HG02938 (cell line): ENCODE results near the gene FBLL1.
"Not testable (repeated sequence)": the region's sequence is repeated elsewhere in the genome, so short reads cannot be mapped to it uniquely, and the experiment has no call there.

ENCODE experiments used
- ATAC-seq: cut with Tn5 transposase; IDR thresholded peaks from one replicate; pipeline ENCODE4 v1.9.1; 2021; ENCODE audit warnings: mild to moderate bottlenecking, moderate library complexity; ENCODE audit not compliant: unreplicated experiment

Gene FBLL1

GRCh38 chr5:168528521-168529373, at the start of gene FBLL1:
Gene FBLL1, plus strand, starts transcription at chr5:168529305. Its CDS starts 200 bp downstream, at chr5:168529505.
- no peak for ATAC-seq

DNA sequence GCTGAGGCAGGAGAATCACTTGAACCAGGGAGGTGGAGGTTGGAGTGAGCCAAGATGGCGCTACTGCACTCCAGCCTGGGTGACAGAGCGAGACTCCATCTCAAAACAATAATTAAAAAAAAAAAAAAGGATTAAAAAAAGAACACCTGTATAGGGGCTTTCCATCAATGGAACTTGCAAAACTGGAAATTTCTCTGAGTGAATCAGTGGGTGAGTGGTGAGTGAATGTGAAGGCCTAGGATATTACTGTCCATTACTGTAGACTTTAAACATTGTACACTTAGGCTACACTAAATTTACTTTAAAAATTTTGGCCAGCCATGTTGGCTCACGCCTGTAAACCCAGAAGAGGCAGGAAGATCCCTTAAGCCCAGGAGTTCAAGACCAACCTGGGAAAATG, 48.5 kb upstream of the FBLL1 start:
- no peak for ATAC-seq

DNA sequence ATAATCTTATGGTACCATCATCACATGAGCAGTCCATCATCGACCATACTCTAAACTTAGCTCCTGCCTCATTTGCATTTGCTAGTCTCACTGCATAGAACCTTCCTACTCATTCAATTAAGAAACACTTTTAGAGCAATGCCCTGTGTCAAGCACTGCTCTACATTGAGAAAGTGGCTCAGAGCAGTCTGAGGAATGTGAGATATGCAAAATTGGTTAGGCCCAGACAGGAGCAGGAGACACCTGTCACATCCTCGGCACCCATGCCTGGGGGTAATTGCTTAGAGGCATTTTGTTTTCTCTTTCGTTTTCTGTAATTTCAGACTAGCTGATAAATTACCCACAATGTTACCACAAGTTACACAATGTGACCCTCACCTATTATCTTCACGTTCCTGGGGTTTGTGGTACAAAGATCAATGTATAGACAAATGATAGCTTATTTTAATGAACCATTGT, 47.7 kb upstream of the FBLL1 start:
- peak; percentile 95 for ATAC-seq

DNA sequence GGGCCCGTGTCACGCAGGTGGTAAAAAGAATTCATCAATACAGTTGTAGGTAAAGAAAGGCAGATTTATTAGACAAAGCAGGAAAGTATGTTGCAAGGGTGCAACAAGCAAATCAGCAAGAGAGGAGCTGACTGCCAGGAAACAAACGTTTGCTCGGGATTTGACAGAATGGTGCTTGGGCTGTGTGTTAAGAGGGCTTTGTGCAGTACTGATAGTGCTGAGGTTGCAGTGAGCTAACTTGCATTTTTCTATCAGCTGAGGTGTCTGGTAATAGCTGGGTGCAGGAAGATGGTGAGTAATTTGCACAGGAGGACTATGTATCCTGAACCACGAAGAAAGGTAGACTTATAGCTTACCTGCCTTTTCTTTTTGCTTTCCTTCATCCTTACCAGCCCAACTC, 46.7 kb upstream of the FBLL1 start:
- ATAC-seq: no peak

- peak; percentile 71 for ATAC-seq
These were observed 42.8 kb upstream of the FBLL1 start, which contains the start of gene RARS1 for GRCh38 chr5:168486136-168486879. Gene RARS1, plus strand, starts transcription at chr5:168486471. Its CDS starts 28 bp downstream, at chr5:168486499.

DNA sequence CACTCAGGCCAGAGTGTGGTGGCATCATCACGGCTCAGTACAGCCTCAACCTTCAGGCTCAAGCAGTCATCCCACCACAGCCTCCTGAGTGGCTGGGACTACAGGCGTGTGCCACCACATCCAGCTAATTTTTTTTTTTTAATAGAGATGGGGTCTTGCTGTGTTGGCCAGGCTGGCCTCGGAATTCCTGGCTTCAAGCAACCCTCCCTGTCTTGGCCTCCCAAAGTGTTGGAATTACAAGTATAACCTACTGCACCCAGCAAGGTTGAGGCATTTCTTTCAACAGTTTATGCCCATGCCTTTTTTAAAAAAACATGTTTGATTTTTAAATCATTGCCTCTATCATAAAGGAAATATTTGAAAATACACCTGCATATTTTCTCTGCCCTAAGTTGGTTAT, 40.0 kb upstream of the FBLL1 start:
- ATAC-seq: no peak

DNA sequence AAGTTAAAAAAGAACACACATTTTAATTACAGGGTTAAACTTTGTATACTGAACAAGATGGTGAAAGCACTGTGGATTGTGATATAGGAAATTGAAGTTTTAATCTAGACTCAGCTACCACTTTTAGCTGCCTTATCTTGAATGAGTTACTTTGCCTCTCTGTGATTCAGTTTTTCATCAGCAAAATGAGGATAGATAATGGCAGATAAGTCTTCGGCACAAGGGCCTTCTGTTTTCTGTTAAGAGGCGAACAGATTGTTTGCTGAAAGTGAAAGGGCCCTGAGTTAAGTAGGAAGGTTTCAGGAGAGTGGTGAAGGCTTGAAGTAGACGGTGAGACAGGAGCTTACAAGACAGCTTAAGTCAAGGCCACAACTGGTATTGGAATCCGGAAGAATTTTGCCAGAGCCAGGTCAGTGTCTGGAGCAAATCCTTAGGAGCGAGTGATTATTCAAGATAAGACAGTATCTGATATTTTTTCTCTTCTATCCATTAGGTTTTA, 35.0 kb upstream of the FBLL1 start:
- ATAC-seq: no peak

DNA sequence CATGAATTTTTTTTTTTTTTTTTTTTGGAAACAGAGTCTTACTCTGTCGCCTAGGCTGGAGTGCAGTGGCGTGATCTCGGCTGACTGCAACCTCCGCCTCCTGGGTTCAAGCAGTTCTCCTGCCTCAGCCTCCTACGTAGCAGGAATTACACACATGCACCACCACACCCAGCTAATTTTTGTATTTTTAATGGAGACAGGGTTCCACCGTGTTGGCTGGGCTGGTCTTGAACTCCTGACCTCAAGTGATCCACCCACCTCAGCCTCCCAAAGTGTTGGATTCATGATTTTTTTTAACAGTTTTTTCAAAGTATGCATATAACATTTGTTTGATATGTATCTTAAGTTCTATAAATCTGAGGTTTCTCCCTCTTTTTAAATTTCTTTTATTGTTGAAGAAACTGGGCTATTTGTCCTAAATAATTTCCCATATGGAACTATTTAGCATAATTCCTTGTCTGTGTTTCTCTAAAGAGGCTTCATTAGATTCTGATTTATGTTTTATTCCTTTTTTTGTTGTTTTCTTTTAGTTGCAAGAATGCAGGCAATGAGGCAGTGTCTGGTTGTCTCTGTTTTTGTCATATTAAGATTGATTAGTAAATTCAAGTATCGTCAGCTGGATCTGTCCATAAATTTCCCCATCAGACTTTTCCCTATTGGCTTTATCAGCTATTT, 26.4 kb upstream of the FBLL1 start:
- ATAC-seq: no peak

DNA sequence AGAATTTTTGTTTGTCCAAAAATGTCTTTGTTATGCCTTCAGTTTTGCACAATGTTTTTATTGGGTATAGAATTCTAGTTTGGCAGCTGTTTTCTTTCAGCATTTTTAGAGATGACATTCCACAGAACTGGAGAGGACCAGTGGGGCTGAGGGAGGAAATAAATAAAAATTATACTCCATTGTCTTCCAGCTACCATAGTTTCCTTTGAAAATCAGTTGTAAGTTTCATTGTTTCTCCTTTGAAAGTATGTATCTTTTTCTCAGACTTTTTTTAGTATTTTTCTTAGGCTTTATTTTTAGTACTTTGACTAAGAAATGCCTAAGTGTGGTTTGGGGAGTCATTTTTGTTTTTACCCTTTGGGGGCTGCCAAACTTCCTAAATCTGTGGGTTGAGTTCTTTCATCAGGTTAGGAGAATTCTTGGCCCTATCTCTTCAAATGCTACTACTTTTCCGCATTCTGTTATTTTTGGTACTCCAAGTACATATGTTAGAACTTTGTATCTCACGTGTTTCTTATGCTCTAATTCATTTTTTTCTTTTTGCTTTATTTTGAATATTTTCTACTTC, 15.2 kb upstream of the FBLL1 start:
- no peak for ATAC-seq

DNA sequence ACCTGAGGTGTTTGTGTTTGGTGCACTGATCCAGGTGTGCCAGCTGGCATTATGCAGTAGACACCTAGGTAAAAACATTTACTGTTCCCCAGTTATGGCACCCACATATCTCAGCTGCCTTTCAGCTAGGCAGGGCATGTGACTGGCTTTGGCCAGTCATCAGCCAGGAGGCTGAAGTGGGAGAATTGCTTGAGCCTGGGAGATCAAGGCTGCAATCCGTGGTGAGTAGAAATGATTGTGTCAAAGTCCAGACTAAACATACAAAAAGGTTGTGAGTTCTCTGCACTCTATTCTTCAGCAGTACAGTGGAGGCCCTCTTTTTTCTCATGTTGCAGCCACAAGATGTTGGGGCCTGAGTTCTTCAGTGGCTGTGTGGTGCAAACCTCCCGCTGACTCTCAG, 3.2 kb upstream of the FBLL1 start:
- ATAC-seq: no peak

DNA sequence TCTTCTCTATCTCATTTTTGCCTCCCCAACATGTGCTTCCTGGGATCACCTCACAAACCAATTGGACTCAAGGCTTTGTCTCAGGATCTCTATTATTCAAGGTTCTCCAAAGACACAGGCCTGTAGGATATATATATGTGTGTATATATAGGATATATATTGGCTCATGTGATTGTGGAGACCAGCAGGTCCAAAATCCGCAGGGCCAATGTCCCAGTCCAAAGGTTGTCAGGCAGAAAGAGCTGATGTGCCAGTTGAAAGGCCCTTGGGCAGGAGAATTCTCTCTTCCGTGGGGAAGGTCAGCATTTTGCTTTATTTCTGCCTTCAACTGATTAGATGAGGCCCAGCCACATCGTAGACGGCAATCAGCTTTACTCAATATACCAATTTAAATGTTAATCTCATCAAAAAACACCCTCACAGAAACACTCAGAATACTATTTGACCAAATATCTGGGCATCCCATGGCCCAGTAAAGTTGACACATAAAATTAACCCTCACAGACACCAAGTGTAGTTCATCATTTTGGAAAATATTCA, 1.3 kb upstream of the FBLL1 start:
- ATAC-seq: no peak

DNA sequence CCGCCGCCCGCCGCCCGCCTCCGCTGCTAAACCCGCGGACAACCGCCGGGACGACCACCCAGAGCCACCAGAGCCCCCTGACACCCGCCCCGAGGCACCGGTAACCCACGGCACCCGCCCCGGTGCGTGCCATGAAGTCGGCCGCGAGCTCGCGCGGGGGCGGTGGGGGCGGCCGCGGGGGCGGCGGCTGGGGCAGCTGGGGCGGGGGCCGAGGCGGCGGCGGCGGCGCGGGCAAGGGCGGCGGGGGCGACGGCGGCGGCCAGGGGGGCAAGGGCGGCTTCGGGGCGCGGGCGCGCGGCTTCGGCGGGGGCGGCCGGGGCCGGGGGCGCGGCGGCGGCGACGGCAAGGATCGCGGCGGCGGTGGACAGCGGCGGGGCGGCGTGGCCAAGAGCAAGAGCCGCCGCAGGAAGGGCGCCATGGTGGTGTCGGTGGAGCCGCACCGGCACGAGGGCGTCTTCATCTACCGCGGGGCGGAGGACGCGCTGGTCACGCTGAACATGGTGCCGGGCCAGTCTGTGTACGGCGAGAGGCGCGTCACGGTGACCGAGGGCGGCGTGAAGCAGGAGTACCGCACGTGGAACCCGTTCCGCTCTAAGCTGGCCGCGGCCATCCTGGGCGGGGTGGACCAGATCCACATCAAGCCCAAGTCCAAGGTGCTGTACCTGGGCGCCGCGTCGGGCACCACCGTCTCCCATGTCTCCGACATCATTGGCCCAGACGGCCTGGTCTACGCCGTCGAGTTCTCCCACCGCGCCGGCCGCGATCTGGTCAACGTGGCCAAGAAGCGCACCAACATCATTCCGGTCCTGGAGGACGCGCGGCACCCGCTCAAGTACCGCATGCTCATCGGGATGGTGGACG, 499 bp downstream of the FBLL1 start:
- ATAC-seq: no peak

GRCh38 chr5:168530621-168531150, 1.6 kb downstream of the FBLL1 start:
- no peak for ATAC-seq

DNA sequence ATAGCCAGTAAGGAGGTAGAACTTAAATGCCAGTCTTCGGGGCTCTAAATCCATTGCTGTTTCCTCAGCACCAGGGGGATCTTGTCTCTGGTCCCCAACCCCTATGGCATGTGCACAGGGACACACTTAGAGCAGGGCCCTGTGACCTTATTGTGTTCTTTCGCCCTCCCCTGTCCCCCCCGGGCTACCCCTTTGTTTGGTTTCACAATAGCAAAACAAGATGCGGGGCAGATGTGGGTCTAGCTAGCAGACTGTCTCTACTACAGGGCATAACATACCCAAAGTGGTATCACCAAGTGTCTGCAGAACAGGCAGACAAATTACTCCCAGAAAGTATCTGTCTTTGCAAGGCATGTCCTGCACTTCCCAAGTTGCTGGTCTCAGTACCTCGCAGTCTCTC, 2.1 kb downstream of the FBLL1 start:
- ATAC-seq: no peak

DNA sequence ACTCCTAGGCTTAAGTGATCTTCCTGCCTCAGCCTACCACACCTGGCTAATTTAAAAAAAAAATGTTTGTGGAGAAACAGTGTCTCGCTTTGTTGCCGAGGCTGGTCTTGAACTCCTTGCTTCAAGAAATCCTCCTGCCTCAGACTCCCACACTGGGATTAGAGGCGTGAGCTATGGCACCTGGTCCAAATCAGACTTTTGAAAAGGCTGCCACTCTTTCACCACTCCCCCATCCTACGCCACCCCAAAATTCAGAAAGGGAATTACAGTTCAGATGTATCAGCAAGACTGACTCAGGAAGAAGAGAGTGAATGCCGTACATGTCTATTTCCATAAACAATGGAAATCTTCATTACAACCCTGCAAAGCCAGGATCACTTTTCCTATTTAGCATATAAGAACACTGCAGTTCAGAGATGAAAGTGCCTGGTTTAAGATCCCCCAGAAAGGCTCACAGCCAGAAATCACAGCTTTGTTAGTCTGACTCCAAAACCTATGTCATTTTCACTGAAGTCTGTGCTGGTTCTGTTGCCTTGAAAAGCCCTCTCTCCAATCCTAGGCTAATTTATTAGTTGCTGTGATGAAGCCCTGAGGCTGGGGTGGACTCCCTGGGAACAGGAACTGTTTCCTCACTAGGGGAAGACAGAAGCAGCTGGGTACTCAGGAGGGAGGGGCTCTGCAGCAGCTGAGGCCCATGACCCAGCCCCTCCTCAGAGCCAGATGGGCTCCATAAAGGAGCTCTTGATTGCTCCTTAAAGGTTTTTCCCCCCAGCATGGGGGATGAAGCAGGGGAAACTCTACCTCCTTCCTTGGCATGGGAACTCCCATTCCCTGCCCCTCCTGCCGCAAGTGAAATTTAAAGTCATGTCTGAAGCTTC, 3.1 kb downstream of the FBLL1 start:
- no peak for ATAC-seq

- not testable (repeated sequence) for ATAC-seq
These were observed 5.2 kb downstream of the FBLL1 start for GRCh38 chr5:168534351-168534750.

DNA sequence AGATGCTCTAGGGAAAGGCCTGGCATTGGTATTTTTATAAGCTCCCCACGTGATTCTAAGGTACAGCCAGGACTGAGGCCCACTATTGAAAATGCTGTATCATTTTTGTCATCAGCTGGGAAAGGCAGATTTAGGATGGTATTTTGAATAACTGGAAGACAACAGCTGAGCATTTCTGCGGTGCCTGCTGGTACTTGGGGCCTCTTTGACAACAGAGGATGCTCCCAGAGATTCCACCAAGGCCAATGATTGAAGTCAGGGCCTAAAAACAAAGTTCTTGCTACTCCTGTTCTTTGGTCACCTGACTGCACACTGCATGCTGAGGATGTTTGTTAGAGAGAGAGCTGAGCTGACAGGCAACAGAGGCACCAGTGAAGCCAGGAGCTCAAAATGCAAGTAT, 8.1 kb downstream of the FBLL1 start:
- ATAC-seq: no peak

DNA sequence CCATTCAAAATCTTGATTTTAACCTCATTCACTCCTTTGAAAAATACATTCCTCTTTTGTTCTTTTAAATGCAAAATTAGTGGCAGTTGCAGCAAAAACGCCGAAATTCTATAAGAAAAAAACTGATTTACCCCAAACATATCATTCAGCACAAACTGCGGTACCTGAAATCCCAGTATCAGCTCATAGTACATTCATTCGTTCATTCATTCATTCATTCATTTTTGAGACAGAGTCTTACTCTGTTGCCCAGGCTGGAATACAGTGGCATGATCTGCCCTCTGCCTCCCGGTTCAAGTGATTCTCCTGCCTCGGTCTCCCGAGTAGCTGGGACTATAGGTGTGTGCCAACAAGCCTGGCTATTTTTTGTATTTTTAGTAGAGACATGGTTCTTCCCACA, 20.4 kb downstream of the FBLL1 start:
- no peak for ATAC-seq
